Measurements from ENCODE around the gene TFDP1.

Gene TFDP1

GRCh38 chr13:113625965-113626721 lies 41.6 kb downstream of the TFDP1 start:
- no peak for DNase-seq (ENCODE audit: low read depth)

DNA sequence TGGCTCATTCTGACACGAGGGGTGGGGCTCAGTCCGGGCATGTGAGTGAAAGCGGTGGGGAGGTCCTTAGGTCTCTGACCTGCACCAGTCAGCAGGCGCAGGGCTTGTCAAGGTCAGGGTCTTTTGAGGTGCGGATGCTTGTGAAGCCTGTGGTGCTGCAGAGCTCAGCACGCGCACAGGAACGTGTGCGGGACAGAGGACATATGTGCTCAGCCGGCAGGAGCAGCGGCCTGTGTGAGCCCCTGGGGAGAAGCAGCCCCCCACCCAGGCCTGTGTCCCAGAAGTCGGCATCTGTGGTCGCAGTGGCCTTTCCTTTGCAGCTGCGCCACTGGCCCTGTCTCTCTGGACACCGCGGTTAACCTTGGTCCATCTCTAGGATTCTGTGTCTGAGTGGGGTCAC lies 42.6 kb downstream of the TFDP1 start:
- no peak for DNase-seq (ENCODE audit: low read depth)
- TF ChIP-seq MYC (IDR thresholded peaks at IDR 0.05; ENCODE audit: low read depth, low read length), result no peak
- TF ChIP-seq POLR2A (IDR thresholded peaks at IDR 0.05; ENCODE audit: extremely low read depth, insufficient read length), result no peak
- TF ChIP-seq, protein P1, sequence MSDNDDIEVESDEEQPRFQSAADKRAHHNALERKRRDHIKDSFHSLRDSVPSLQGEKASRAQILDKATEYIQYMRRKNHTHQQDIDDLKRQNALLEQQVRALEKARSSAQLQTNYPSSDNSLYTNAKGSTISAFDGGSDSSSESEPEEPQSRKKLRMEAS (IDR thresholded peaks at IDR 0.05; ENCODE audit: low read depth, low read length), result no peak
- TF ChIP-seq, protein P2, sequence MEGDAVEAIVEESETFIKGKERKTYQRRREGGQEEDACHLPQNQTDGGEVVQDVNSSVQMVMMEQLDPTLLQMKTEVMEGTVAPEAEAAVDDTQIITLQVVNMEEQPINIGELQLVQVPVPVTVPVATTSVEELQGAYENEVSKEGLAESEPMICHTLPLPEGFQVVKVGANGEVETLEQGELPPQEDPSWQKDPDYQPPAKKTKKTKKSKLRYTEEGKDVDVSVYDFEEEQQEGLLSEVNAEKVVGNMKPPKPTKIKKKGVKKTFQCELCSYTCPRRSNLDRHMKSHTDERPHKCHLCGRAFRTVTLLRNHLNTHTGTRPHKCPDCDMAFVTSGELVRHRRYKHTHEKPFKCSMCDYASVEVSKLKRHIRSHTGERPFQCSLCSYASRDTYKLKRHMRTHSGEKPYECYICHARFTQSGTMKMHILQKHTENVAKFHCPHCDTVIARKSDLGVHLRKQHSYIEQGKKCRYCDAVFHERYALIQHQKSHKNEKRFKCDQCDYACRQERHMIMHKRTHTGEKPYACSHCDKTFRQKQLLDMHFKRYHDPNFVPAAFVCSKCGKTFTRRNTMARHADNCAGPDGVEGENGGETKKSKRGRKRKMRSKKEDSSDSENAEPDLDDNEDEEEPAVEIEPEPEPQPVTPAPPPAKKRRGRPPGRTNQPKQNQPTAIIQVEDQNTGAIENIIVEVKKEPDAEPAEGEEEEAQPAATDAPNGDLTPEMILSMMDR (IDR thresholded peaks at IDR 0.05; ENCODE audit: low read depth, low read length), result no peak
- H3K4me3 ChIP-seq (ENCODE audit: low read depth, low read length), result no peak overlapping the region

More at GRCh38 chr13:113625965-113626721, 41.6 kb downstream of the TFDP1 start:
- no peak overlapping the region for H3K4me3 ChIP-seq (ENCODE audit: low read depth, low read length)
- no peak for TF ChIP-seq POLR2A (IDR thresholded peaks at IDR 0.05; ENCODE audit: extremely low read depth, insufficient read length)
- TF ChIP-seq, protein P1 (IDR thresholded peaks at IDR 0.05; ENCODE audit: low read depth, low read length), result no peak
- no peak for TF ChIP-seq MYC (IDR thresholded peaks at IDR 0.05; ENCODE audit: low read depth, low read length)
- TF ChIP-seq, protein P2 (IDR thresholded peaks at IDR 0.05; ENCODE audit: low read depth, low read length), result no peak

DNA sequence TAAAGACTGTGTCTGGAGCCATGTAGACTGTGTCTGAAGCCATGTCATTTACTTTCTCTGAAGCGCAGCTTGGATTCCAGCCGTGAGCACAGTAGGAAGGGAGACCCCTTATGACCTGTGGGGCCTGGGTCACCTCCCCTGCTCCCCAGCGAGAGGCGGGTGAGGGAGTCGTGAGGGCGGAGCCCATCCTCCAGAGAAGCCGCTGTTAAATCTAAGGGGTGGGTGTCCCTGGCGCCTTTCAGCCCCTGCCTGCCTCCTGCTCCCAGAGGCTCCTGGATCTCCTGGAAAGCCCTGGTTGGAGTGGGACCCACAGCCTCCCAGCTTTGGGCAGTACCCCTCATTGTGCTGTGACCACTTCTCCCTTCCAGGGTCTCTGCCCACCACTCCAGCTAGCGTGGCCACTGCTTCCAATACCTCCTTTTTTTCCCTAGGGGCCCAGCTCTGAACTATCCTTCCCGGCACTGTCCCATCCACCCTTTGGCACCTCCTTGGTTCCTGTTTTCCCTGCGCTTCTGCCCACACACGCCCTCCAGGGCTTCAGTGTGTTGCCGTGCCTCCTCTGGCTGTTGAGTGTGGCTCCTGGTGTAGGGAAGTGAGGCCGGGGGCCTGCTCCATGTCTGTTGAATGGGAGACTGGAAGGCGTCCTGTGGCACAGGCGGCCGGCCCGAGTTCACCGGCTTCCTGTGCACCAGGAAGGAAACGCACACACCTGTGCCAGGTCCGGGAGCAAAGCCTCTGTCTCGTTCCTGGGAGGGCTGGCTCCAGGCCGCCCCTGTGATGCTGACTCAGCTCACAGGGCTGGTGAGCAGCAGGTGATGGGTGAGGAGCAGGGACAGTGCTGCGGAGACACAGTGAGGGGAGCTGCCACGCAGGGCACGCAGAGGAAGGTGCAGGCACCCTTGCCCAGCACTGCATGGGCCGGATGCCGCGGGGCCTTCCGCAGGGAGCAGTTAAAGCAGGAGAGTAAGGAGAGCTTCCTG lies 44.0 kb downstream of the TFDP1 start:
- no peak for DNase-seq (ENCODE audit: low read depth)
- TF ChIP-seq, protein P1 (IDR thresholded peaks at IDR 0.05; ENCODE audit: low read depth, low read length), result no peak
- TF ChIP-seq, protein P2 (IDR thresholded peaks at IDR 0.05; ENCODE audit: low read depth, low read length), result no peak
- TF ChIP-seq MYC (IDR thresholded peaks at IDR 0.05; ENCODE audit: low read depth, low read length), result no peak
- no peak for TF ChIP-seq POLR2A (IDR thresholded peaks at IDR 0.05; ENCODE audit: extremely low read depth, insufficient read length)
- no peak overlapping the region for H3K4me3 ChIP-seq (ENCODE audit: low read depth, low read length)

DNA sequence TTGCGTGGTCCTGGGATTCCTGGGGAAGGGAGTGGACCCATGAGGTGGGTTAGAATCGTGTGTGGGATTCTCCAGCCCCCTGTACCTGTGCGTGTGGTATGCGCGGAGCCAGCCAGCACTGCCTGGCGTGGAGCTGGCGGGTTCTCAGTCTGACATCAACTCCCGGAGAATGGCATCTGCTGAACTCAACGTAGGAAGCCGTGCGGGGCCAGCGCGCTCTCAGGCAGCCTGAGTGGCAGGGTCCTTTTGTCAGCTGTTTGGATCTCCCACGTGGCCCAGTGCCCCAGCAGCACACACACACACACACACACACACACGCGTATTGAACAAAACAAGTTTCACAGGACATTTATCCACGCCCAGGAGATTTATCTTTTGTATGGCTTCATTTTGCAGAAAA lies 45.3 kb downstream of the TFDP1 start:
- no peak for DNase-seq (ENCODE audit: low read depth)
- no peak overlapping the region for H3K4me3 ChIP-seq (ENCODE audit: low read depth, low read length)
- TF ChIP-seq, protein P2 (IDR thresholded peaks at IDR 0.05; ENCODE audit: low read depth, low read length), result no peak
- TF ChIP-seq, protein P1 (IDR thresholded peaks at IDR 0.05; ENCODE audit: low read depth, low read length), result no peak
- TF ChIP-seq POLR2A (IDR thresholded peaks at IDR 0.05; ENCODE audit: extremely low read depth, insufficient read length), result no peak

DNA sequence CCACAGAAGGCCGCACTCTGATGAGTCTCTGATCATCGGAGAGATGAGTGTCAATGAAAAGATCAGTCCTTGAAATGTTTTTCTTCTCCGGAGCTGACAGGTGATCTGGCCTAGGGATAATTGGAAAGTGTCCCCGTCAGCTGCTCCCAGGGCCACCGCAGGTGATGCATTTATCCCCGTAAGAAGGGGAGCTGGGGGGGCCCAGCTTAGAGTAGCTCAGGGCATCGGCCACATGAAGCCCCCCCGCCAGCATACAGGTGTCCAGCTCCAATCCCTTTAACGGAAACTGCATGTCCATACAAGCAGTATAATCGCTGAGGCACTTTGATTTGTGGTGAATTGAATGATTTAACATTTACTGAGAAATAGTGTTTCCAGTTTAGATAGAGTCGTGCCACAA lies 45.7 kb downstream of the TFDP1 start:
- no peak for DNase-seq (ENCODE audit: low read depth)
- TF ChIP-seq, protein P1 (IDR thresholded peaks at IDR 0.05; ENCODE audit: low read depth, low read length), result no peak
- TF ChIP-seq MYC (IDR thresholded peaks at IDR 0.05; ENCODE audit: low read depth, low read length), result no peak
- no peak for TF ChIP-seq POLR2A (IDR thresholded peaks at IDR 0.05; ENCODE audit: extremely low read depth, insufficient read length)
- TF ChIP-seq, protein P2 (IDR thresholded peaks at IDR 0.05; ENCODE audit: low read depth, low read length), result no peak

More for the DNA sequence above, 45.7 kb downstream of the TFDP1 start:
- H3K4me3 ChIP-seq (ENCODE audit: low read depth, low read length), result no peak overlapping the region

Data from NB4 (cell line).